Coronary artery (tissue), 2 donors: ENCODE measurements around the gene KIAA0825.

Experiments used
- DNase-seq: peaks from one replicate; pipeline ENCODE4 v3.0.0-alpha.2; 2017; ENCODE audit warnings: low spot score
- H3K27ac ChIP-seq, 2 donors: fragments of 200-600 bp; sonication (generic); one replicate each; pipeline ENCODE4 v1.5.1; 2016 to 2019
- H3K4me3 ChIP-seq: fragments of 200-600 bp; sonication (generic); 2 replicates; pipeline ENCODE4 v1.5.1; 2016; ENCODE audit warnings: mild to moderate bottlenecking, moderate library complexity
- CTCF ChIP-seq: fragments of 200-600 bp; sonication (generic); IDR thresholded peaks from one replicate; pipeline ENCODE4 v1.5.1; 2019; ENCODE audit warnings: antibody characterized with exemption

KIAA0825 gene

DNA sequence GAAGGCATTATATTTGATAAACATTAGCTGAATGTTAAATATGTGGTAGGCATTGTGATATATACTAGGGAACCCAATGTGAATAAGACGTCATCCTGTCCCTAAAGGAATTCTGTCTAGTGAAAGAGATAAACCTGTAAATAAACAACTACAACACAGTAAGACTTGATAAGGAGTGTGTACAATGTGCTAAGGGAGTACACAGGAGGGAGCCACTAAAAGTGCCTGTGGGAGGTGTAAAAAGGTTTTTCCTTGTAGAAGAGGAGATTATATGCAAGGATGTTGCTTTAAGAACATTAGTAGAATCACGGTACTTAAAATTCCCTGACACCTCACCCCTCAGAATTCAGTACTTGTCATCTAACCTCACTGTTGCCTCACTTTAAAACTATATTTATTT is 91.7 kb downstream of the KIAA0825 start:
- no peak for DNase-seq
- H3K4me3 ChIP-seq = no peak overlapping the region
- TF ChIP-seq CTCF = no peak
- no peak overlapping the region for H3K27ac ChIP-seq

DNA sequence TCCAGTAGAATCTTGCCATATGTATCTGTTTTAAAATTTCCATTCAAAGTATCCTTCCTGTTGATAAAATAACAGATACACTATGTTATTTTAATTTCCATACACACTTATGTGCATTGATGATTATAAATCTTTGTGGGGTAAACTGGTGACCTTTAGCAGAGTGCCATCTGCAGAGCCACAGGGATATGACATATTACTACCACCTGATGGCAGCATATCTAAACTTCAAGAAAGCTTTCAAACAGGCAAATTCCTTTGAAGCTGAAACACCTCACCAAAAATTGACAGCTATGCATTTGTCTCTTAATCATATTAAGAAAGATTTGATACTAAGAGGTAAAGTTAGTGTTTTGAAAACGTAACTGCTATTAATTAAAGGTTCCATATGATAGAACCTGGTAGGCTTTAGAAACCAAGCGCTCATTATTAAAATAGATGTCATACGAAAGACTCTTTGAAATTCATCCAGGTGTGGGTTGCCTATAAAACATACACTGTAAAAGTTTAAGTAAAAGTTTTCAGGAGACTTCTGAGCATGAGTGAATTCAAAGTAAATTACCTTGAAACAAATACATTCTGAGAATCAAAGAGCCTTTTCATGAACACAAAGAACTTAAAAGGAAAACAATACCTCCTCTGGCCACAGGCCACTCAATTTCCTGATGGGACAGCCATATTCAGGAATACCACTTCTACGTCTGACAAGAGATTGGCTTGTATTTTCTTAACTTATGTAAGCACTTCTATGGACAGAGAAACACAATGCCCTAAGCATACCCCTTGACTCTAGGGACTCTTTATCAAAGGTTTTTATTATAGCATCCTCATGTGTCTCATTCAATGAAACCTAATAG is 93.3 kb downstream of the KIAA0825 start:
- DNase-seq = no peak
- no peak overlapping the region for H3K4me3 ChIP-seq
- no peak overlapping the region for H3K27ac ChIP-seq
- TF ChIP-seq CTCF = no peak

DNA sequence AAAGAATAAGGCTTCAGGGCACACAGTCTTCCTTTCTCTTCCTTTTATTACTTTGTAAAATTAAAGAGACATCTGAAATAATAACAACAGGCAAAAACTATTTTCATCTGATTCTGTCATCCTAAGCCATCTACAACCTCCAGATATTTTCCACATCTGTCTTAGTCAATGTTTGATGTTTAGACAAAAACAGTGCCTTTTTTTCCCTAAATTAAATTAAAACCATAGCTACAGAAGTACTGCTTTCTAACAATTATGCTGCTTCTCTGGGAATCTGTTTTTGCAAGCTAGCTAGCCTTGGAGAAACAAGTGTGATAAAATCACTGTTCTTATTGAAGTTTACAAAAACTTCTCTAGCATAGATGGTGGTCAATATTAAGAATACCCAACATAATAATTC is 95.4 kb downstream of the KIAA0825 start:
- H3K4me3 ChIP-seq = no peak overlapping the region
- H3K27ac ChIP-seq = no peak overlapping the region
- no peak for DNase-seq
- TF ChIP-seq CTCF = no peak

- Histone ChIP-seq H3K4me3 (no peak overlapping the region), H3K27ac (no peak overlapping the region)
- DNase-seq = no peak
- TF ChIP-seq CTCF = no peak
Measured at GRCh38 chr5:94522117-94522516, 96.3 kb downstream of the KIAA0825 start.

DNA sequence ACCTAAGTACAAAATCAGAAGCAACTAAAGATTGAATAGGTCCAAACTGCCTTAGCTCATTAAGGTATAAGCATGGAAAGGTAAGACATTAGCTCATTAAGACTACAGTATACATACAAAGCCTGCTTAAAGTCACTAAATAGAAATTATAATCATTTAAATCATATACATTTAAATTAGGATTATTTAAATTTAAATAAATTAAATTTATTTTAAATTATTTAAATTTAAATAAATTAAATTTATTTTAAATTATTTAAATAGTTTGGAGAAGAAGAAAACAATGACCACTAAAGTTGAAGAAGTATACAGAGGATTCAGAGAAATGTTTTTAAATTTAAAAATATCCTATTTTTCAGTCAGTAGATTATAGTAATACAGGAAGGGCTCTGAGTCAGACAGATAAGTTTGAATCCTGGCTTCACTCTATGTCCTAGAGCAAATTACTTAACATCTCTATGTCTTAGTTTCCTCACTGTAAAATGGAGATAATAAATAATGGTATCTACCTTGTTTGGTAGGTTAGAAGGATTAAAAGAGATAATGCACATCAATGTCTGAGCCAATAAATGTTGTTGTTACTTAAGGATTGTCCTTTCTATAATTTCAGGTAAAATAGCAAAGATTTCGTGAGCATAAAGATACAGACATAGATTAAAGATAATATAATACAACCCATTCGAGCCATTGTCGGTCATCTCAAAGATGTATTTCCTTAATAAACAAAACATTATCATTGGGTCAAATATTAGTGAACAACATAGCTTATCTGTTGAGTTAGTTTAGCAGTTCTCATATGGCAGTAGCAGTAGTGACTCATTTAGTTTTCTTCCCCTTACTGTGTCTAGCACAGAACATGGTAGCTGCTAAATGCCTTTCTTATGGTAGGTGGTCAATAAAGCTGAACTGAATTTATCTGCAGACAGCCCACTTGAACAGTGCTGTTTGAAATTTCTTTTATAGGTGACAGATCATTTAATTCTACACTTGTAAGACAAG is 100.6 kb downstream of the KIAA0825 start:
- TF ChIP-seq CTCF = no peak
- DNase-seq = no peak
- no peak overlapping the region for H3K27ac ChIP-seq
- H3K4me3 ChIP-seq = no peak overlapping the region

DNA sequence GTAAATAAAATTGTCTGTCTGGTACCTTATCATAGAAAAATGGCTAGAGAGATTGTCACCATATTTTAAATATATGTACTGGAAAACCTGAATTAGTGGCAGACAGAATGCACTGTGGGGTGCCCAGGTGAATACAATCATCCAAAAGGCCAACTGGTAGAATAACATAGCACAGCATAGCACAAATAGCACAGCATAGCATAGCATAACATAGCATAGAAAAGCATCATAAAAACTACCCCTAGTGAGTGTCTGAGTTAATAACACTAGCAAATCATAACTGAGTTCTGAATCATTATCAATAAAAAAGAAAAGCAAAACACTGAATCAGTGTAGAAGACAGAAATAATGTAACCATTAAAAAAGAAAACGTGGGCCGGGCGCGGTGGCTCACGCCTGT is 102.3 kb downstream of the KIAA0825 start:
- TF ChIP-seq CTCF = no peak
- Histone ChIP-seq H3K4me3 (no peak overlapping the region), H3K27ac (no peak overlapping the region)
- no peak for DNase-seq
